Common myeloid progenitor, CD34-positive (primary cell): ENCODE results near the gene DISC1.
"Not testable (repeated sequence)": the region's sequence is repeated elsewhere in the genome, so short reads cannot be mapped to it uniquely, and the experiment has no call there.

Source experiments
- CTCF ChIA-PET: fragments of 350-600 bp; sonication (Branson Sonifier 250); formaldehyde crosslinking; loops from one replicate; lab custom pipeline; 2021; ENCODE audit warnings: antibody characterized with exemption; lab: Charles Lee
- POLR2A ChIA-PET: fragments of 350-600 bp; sonication (Branson Sonifier 250); formaldehyde crosslinking; loops from one replicate; lab custom pipeline; 2021; ENCODE audit warnings: antibody characterized with exemption; lab: Charles Lee
- DNase-seq, 3 donors: peaks; one replicate each; pipeline versions ENCODE4 v3.0.0 to v3.0.0-alpha.2; 2013
- H3K27ac ChIP-seq, 2 experiments: 1 replicate in 1 of 2; 2 replicates in 1 of 2; pipeline ENCODE4 v1.7.0; 2013; ENCODE audit warnings: inconsistent platforms in 2 of 2, low read length in 2 of 2, mild to moderate bottlenecking in 2 of 2, low read depth in 1 of 2, moderate library complexity in 1 of 2; ENCODE audit not compliant: severe bottlenecking in 2 of 2, insufficient read depth in 1 of 2, poor library complexity in 1 of 2
- H3K27me3 ChIP-seq, 5 experiments: replicated peaks in 2 of 5; 1 replicate in 3 of 5; 2 replicates in 2 of 5; pipeline versions ENCODE4 v1.6.1 to v1.7.0; 2013; ENCODE audit warnings: low read length in 4 of 5, mild to moderate bottlenecking in 2 of 5, moderate library complexity in 2 of 5, inconsistent platforms in 1 of 5; ENCODE audit not compliant: insufficient read depth in 5 of 5, control insufficient read depth in 4 of 5
- H3K36me3 ChIP-seq, 4 experiments: 1 replicate in 2 of 4; 2 replicates in 2 of 4; pipeline versions ENCODE4 v1.6.1 to v1.7.0; 2013; ENCODE audit warnings: low read length in 3 of 4, control low read depth in 1 of 4, mild to moderate bottlenecking in 1 of 4; ENCODE audit not compliant: control insufficient read depth in 4 of 4, insufficient read depth in 4 of 4
- H3K4me1 ChIP-seq, 4 experiments: 1 replicate in 3 of 4; 2 replicates in 1 of 4; pipeline versions ENCODE4 v1.6.1 to v1.7.1; 2013; ENCODE audit warnings: low read length in 3 of 4, mild to moderate bottlenecking in 3 of 4, control low read depth in 1 of 4, inconsistent platforms in 1 of 4, moderate library complexity in 1 of 4; ENCODE audit not compliant: control insufficient read depth in 4 of 4, insufficient read depth in 4 of 4; ENCODE audit errors: control extremely low read depth in 1 of 4
- H3K4me3 ChIP-seq, 7 experiments: 1 replicate in 4 of 7; 2 replicates in 3 of 7; pipeline versions ENCODE4 v1.5.1 to v1.7.0; 2013; ENCODE audit warnings: mild to moderate bottlenecking in 7 of 7, low read length in 6 of 7, moderate library complexity in 6 of 7, inconsistent platforms in 2 of 7, low read depth in 2 of 7, control low read depth in 1 of 7; ENCODE audit not compliant: insufficient read depth in 4 of 7, control insufficient read depth in 1 of 7; ENCODE audit errors: extremely low read depth in 1 of 7
- H3K9me3 ChIP-seq, 5 experiments: 1 replicate in 4 of 5; 2 replicates in 1 of 5; pipeline versions ENCODE4 v1.6.1 to v1.7.1; 2013; ENCODE audit warnings: low read length in 4 of 5, mild to moderate bottlenecking in 2 of 5, inconsistent platforms in 1 of 5, low read depth in 1 of 5, moderate library complexity in 1 of 5; ENCODE audit not compliant: control insufficient read depth in 4 of 5, insufficient read depth in 2 of 5; ENCODE audit errors: control extremely low read depth in 1 of 5
- WGBS: methylation state at CpG from one replicate; pipeline ENCODE4 v1.1.5; 2013; ENCODE audit not compliant: insufficient coverage; 5-methylcytosine and 5-hydroxymethylcytosine counted together

The DISC1 gene

GRCh38 chr1:231656741-231657140 lies 30.2 kb downstream of the DISC1 start:
- H3K4me1 ChIP-seq, result peaks cover 0 to 6% (median 2%) of the 10 kb centered on the region in 4 experiments
- no CpG with 5 or more reads among the region's 1 CpG for WGBS
- peaks cover 0 to 17% (median 0%) of the 10 kb centered on the region in 5 experiments for H3K9me3 ChIP-seq
- POLR2A ChIA-PET, result no interaction called here
- CTCF ChIA-PET, result no interaction called here
- no peak overlapping the region for H3K27ac ChIP-seq
- no peaks in the 10 kb centered on the region for H3K27me3 ChIP-seq
- H3K4me3 ChIP-seq, result no peak overlapping the region
- no peak for DNase-seq
- peaks cover 0 to 4% (median 0%) of the 10 kb centered on the region in 4 experiments for H3K36me3 ChIP-seq

GRCh38 chr1:231658223-231658622 lies 31.6 kb downstream of the DISC1 start:
- H3K27ac ChIP-seq, H3K27me3 ChIP-seq, H3K4me3 ChIP-seq, CTCF ChIA-PET, POLR2A ChIA-PET: not testable (repeated sequence)
- WGBS, result 57% methylated on average over 1 of the region's 1 CpG
- H3K9me3 ChIP-seq, result peaks cover 0 to 30% (median 11%) of the 10 kb centered on the region in 5 experiments
- H3K36me3 ChIP-seq, result peaks cover 0 to 11% (median 2%) of the 10 kb centered on the region in 4 experiments
- H3K4me1 ChIP-seq, result peaks cover 0 to 13% (median 2%) of the 10 kb centered on the region in 4 experiments
- DNase-seq, result peak in 2 of 3 donors; percentile 17 to 33

- WGBS, result 100% methylated on average over 2 of the region's 3 CpGs
- DNase-seq, result no peak
- no peak overlapping the region for H3K27ac ChIP-seq
- H3K4me1 ChIP-seq, result peaks cover 0 to 15% (median 0%) of the 10 kb centered on the region in 4 experiments
- no peak overlapping the region for H3K4me3 ChIP-seq
- peaks cover 0 to 11% (median 2%) of the 10 kb centered on the region in 4 experiments for H3K36me3 ChIP-seq
- CTCF ChIA-PET, result no interaction called here
- POLR2A ChIA-PET, result no interaction called here
- H3K27me3 ChIP-seq, result no peaks in the 10 kb centered on the region
- peaks cover 1 to 41% (median 15%) of the 10 kb centered on the region in 5 experiments for H3K9me3 ChIP-seq
Measured at GRCh38 chr1:231660198-231660597, 33.6 kb downstream of the DISC1 start.

- 100% methylated on average over 1 of the region's 2 CpGs for WGBS
- H3K27me3 ChIP-seq, result no peaks in the 10 kb centered on the region
- H3K4me3 ChIP-seq, result no peak overlapping the region
- peaks cover 1 to 32% (median 15%) of the 10 kb centered on the region in 5 experiments for H3K9me3 ChIP-seq
- POLR2A ChIA-PET, result no interaction called here
- peaks cover 0 to 11% (median 2%) of the 10 kb centered on the region in 4 experiments for H3K36me3 ChIP-seq
- H3K4me1 ChIP-seq, result peaks cover 0 to 24% (median 3%) of the 10 kb centered on the region in 4 experiments
- DNase-seq, result peak in 2 of 3 donors; percentile 18 to 33
- CTCF ChIA-PET, result interaction anchor here (0.8 kb wide), 1 partner anchor 11 kb away, joined by 3 read pairs; no protein-coding TSS in a partner anchor
- H3K27ac ChIP-seq, result no peak overlapping the region
Measured at GRCh38 chr1:231663211-231663792, 36.7 kb downstream of the DISC1 start.

GRCh38 chr1:231665101-231665500 lies 38.5 kb downstream of the DISC1 start:
- ChIA-PET POLR2A (no interaction called here), CTCF (interaction anchor here (1.1 to 1.3 kb wide), 2 partner anchors 9 to 14 kb away, joined by 3 read pairs; no protein-coding TSS in a partner anchor)
- Histone ChIP-seq H3K27me3 (no peaks in the 10 kb centered on the region), H3K4me3 (no peak overlapping the region), H3K36me3 (peaks cover 0 to 17% (median 2%) of the 10 kb centered on the region in 4 experiments), H3K27ac (no peak overlapping the region), H3K9me3 (peaks cover 1 to 43% (median 16%) of the 10 kb centered on the region in 5 experiments), H3K4me1 (peaks cover 0 to 24% (median 3%) of the 10 kb centered on the region in 4 experiments)
- DNase-seq, result no peak
- 36% methylated on average over 2 of the region's 5 CpGs for WGBS

- WGBS, result 80% methylated on average over 1 of the region's 3 CpGs
- Histone ChIP-seq H3K4me1 (peaks cover 0 to 24% (median 3%) of the 10 kb centered on the region in 4 experiments), H3K27ac (no peak overlapping the region), H3K27me3 (no peaks in the 10 kb centered on the region), H3K36me3 (peaks cover 0 to 15% (median 2%) of the 10 kb centered on the region in 4 experiments), H3K9me3 (peaks cover 1 to 45% (median 18%) of the 10 kb centered on the region in 5 experiments), H3K4me3 (no peak overlapping the region)
- ChIA-PET CTCF (interaction anchor here (1.1 to 1.3 kb wide), 2 partner anchors 8 to 14 kb away, joined by 3 read pairs; no protein-coding TSS in a partner anchor), POLR2A (no interaction called here)
- no peak for DNase-seq
Measured at GRCh38 chr1:231665726-231666125, 39.1 kb downstream of the DISC1 start.
